HG03108 (cell line): ENCODE data around the gene RDH16.
"Not testable (repeated sequence)": the region's sequence is repeated elsewhere in the genome, so short reads cannot be mapped to it uniquely, and the experiment has no call there.

ENCODE experiments used
- ATAC-seq: cut with Tn5 transposase; IDR thresholded peaks from one replicate; pipeline ENCODE4 v1.9.1; 2021; ENCODE audit warnings: moderate library complexity; ENCODE audit not compliant: unreplicated experiment

RDH16 gene

DNA sequence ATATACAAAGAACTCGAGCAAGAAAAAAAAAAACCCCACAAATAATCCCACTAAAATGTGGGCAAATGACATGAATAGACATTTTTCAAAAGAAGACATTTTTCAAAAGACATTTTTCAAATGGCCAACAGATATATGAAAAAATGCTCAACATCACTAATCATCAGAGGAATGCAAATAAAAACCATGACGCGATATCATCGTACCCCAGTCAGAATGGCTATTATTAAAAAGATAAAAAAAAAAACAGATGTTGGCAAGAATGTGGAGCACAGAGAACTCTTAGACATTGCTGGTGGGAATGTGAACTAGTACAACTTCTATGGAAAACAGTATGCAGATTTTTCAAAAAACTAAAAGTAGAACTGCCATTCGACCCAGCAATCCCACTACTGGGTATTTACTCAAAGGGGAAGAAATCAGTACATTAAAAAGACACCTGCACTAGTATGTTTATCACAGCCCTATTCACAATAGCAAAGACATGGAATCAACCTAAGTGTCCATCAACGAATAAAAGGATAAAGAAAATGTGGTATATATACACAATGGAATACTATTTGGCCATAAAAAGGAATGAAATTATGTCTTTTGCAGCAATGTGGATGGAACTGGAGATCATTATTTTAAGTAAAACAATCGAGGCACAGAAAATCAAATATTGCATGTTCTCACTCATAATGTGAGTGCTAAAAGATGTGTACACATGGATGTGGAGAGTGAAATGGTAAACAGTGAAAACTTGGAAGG is 32.6 kb upstream of the RDH16 start:
- ATAC-seq = no peak

DNA sequence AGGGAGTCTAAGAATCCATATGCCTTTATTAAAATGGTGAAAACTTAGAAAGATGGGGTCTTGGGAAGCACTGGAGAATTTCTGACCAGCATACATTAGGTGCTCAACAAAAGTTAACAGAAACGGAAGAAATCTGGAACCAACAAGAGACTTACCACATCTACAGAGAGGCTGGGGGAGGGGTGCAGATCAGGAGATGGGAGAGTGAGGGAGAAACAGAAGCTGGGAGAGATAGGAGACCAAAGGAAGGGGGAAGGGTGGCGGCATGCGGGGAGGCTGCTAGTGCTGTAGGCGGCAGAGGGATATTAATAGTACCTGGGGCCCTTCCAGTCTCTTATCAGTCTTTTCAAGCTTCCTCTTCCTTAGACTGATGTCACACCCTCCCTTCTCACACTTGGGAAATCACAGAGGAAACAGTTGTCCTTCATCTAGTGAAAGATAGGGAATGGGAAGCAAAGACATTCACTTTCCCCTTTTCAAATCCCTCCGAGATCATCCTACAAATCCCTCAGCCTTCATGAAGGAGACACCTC is 30.9 kb upstream of the RDH16 start:
- no peak for ATAC-seq

DNA sequence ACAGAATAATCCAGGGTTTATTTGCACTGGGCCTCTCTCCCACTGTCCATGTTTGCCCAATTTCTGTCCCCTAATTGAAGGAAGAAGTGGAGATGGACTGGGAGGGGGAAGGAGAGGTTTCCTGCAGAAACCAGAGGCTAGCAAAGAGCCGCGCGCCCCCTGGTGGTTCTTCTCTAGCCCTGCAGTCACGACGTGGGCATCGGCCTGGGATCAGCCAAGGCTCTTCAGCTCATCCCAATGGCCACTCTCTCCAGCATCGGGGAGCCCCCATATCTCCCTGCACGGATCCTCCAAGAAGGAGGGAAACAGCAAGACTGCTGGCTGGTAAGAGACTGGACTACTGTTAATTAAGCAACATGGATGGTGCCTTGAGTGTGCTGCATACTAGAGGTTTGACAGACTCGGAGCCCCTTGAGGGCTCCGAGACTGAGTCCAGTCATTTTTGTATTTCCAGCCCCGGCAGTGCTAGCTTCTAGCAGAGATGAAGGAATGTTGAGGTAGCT is 30.2 kb upstream of the RDH16 start:
- ATAC-seq = no peak

DNA sequence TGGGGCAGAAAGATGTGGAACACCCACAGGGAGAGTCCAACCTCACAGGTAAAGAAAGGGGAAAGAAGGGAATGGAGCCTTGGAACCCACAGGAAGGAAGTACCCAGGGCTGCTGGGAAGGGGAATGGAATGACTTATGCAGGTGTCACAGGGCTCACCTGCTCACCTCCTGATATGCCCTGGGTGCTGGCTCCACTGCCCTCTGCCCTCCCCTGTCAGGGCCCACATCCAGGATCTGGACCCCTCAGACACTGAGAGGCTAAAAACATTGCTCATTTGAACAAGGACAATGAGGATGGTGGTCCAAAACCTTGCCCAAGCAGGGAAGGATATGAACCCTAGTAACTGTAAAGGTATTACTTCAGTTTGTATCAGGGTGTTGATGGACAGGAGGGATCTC is 29.6 kb upstream of the RDH16 start:
- no peak for ATAC-seq

DNA sequence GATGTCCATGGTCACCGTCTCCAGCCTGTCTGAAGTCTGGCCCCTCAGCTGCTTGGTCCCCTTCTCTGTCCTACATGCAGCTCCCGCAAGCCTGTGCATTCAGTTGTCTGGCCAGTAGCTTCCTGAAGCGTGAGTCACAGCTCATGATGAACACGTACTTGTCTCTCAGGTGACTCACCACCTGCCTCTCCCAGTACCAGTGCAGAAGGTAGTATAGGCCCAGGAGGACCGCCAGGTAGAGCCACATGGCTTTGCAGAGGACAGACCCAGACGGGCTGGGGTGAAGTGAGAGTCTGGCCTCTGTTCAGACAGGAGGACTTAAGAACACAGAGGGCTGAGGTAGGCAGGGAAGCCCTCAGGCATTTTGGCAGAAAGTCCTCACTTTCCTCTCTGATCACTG is 28.3 kb upstream of the RDH16 start:
- ATAC-seq = not testable (repeated sequence)

DNA sequence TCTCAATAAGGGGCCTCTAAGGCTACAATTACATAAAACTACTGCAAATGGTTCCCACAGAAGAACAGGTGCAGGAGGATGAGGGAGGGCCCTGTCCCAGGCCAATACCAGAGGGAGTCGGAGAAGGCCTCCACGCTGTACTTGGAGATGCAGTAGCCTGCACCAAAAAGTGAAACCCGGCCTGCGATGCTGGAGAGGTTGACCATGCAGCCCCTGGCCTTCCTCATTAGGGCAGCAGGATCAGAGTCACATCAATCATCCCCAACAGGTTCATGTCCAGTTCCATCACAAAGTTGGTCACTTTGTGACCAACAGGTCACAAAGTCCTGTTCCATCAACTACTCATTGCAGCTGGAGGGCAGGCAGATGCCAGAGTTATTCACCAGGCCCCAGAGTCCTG is 26.0 kb upstream of the RDH16 start:
- no peak for ATAC-seq

DNA sequence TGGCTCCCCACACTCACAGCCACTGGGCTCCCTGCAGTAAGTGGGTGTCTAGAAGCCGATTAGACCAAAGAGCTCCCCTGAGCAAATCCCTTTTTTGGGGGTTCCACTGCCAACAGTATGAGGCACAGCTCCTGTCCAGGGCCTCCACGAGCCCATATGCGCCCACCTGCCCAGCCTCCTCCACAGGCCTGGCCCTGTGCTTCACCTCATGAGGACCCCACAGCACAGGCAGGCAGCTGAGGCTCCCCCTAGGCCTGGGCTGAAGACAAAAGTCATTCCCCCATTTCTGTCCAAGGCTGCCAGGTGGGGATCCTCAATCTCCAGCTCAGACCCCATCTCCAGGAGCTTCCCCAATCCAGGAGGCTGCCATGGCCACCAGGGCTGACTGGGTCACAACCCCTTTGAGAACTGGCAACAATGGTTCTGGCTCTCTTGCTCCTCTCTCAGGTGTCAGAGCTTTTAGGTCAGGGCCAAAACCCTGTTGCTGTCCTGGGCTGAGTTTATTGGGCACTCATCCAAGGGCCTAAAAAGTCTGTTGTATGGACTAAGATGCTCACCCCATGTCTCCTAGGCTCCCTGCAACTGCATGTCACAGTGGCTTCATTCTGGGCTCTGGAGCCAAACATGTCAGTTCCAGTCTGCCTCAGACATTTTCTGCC is 25.3 kb upstream of the RDH16 start:
- not testable (repeated sequence) for ATAC-seq

DNA sequence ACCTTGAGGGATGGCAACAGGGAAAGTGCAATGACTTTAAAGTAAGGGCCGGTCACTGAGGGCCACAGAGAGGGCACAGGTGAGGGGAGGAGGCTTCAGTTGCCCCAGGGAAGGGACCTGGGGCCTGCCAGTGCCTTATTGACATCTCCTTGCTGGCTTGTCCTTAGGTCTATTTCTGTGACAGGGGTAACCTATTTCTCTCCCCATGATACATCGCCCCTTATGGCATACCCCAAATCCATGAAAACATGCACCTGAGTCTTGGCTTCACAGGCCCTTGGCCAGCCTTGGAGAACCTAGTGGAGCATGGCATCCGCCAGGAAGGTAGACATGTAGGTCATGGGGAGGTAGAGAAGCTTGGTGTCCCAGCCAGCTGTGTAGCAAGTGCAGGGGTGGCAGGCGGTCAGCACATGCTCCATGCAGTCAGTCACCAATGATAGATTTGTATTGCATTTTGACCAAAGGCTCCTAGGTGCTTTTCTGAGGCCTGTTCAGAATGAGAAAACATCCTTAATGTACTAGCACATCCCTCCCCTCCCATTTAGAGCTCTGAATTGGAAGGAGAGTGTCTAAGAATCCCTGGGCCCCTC is 23.6 kb upstream of the RDH16 start:
- ATAC-seq = no peak

DNA sequence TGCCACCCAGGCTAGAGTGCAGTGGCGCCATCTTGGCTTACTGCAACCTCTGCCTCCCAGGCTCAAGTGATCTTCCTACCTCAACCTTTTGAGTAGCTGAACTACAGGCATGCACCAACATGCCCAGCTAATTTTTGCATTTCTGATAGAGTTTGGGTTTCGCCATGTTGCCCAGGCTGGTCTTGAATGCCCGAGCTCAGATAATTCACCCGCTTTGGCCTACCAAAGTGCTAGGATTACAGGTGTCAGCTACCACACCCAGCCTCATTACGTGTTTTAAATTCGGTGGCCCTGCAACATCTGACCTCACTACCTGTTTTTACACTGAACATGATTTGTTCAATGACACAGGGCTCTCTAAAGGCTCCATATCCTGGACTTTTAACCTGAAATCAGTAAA is 22.9 kb upstream of the RDH16 start:
- no peak for ATAC-seq

DNA sequence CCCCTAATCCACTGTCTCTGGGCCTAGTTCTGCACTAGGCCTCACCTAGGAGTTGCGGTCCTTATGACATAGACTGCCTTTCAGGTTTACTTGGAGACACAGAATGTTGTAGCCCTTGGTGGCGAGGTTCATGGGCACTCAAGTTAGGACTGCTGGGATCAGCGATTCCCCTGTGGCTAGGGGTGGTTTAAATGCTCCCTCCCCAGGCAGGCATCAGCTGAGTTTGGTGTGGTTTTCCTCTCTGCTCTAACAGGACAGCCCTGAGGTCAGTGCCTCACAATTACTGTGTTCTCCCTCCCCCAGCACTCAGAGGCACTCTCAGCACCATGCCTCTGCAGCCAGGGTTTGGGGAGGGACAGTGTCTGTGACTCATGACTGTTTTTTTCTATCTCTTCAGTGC is 22.2 kb upstream of the RDH16 start:
- ATAC-seq = no peak

DNA sequence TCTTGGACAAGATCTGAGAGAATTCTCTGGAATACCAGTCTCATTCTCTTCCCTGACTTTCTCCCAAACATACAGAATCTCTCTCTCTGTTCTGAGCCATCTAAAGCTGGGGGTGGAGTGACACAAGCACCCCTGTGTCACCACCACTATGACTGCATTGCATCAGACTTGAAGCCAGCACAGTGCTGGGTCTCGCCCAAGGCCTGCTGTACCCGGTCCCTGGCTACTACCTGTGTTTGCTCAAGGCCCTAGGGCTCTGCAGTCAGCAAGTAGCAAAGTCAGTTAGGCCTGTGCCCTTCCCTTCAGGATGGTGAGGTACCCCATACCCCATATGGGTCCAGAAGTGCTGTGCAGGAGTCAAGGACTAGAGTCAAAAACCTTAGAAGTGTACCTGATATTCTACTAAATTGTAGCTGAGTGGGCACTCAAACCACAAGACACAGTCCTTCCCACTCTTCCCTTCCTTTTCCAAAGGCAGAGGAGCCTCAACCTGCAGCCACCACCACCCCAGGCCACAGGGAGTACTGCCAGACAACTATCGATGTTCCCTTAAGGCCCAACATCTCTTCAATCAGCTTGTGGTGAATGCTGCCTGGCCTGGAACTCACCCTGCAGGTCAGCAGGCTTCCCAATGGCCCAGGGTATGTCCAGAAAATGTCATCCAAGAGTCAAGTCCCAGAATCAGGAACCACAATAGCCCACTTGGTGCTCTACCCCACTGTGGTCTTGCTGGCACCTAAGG is 21.2 kb upstream of the RDH16 start:
- no peak for ATAC-seq

DNA sequence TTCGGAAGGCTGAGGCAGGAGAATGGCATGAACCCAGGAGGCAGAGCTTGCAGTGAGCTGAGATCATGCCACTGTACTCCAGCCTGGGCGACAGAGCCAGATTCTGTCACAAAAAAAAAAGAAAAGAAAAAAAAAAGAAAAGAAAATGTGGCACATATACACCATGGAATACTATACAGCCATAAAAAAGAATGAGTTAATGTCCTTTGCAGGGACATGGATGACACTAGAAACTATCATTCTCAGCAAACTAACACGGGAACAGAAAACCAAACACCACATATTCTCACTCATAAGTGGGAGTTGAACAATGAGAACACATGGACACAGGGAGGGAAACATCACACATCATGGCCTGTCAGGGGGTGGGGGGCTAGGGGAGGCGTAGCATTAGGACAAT is 20.0 kb upstream of the RDH16 start:
- not testable (repeated sequence) for ATAC-seq

DNA sequence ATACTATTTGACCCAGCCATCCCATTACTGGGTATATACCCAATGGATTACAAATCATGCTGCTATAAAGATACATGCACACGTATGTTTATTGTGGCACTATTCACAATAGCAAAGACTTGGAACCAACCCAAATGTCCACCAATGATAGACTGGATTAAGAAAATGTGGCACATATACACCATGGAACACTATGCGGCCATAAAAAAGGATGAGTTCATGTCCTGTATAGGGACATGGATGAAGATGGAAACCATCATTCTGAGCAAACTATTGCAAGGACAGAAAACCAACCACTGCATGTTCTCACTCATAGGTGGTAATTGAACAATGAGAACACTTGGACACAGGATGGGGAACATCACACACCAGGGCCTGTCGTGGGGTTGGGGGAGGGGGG is 16.8 kb upstream of the RDH16 start:
- not testable (repeated sequence) for ATAC-seq

DNA sequence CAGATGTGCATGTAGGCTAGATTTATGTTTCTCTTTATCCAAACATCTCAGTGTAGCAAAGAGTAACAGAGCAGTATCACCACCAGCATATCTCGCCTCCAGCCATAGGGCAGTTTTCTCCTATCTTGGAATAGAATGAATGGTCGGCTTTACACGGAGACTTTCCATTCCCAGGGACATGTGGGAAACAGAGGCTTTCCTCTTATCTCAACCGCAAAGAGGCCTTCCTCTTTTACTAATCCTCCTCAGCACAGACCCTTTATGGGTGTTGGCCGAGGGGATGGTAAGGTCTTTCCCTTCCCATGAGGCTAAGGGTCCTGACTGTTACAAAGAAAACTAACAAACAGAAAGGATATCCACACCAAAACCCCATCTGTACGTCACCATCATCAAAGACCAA is 11.5 kb upstream of the RDH16 start:
- ATAC-seq = not testable (repeated sequence)

DNA sequence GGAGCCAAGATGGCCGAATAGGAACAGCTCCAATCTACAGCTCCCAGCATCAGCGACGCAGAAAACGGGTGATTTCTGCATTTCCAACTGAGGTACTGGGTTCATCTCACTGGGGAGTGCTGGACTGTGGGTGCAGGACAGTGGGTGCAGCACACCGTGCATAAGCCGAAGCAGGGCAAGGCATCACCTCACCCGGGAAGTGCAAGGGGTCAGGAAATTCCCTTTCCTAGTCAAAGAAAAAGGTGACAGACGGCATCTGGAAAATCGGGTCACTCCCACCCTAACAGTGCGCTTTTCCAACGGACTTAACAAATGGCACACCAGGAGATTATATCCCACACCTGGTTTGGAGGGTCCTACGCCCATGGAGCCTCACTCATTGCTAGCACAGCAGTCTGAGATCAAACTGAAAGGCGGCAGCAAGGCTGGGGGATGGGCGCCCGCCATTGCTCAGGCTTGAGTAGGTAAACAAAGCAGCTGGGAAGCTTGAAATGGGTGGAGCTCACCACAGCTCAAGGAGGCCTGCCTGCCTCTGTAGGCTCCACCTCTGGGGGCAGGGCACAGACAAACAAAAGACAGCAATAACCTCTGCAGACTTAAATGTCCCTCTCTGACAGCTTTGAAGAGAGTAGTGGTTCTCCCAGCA is 8.7 kb upstream of the RDH16 start:
- not testable (repeated sequence) for ATAC-seq

DNA sequence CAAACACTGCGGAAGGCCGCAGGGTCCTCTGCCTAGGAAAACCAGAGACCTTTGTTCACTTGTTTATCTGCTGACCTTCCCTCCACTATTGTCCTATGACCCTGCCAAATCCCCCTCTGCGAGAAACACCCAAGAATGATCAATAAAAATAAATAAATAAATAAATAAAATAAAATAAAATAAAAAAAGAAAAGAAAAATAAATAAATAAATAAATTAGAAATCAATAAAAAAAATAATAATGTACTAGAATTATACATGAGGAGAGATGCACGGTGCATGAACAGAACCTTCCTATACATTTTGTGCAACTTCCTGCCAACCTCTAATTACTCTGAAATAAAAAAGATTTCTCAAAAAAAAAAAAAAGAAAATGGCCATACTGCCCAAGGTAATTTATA is 7.7 kb upstream of the RDH16 start:
- ATAC-seq = not testable (repeated sequence)

DNA sequence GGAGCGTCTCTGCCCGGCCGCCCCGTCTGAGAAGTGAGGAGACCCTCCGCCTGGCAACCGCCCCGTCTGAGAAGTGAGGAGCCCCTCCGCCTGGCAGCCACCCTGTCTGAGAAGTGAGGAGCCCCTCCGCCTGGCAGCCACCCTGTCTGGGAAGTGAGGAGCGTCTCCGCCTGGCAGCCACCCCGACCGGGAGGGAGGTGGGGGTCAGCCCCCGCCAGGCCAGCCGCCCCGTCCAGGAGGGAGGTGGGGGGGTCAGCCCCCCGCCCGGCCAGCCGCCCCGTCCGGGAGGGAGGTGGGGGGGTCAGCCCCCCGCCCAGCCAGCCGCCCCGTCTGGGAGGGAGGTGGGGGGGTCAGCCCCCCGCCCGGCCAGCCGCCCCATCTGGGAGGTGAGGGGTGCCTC is 6.1 kb upstream of the RDH16 start:
- ATAC-seq = not testable (repeated sequence)

DNA sequence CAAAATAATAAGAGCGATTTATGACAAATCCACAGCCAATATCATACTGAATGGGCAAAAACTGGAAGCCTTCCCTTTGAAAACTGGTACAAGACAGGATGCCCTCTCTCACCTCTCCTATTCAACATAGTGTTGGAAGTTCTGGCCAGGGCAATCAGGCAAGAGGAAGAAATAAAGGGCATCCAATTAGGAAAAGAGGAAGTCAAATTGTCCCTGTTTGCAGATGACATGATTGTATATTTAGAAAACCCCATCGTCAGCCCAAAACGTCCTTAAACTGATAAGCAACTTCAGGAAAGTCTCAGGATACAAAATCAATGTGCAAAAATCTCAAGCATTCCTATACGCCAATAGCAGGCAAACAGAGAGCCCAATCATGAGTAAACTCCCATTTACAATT is 4.8 kb upstream of the RDH16 start:
- ATAC-seq = not testable (repeated sequence)

DNA sequence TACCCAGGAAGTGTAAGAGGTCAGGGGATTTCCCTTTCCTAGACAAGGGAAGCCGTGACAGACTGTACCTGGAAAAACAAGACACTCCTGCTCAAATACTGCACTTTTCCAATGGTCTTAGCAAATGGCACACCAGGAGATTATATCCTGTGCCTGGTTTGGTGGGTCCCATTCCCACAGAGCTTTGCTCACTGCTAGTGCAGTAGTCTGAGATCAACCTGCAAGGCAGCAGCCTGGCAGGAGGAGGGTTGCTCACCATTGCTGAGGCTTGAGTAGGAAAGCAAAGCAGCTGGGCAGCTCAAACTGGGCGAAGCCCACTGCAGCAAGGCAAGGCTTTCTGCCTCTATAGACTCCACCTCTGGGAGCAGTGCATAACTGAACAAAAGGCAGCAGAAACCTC is 1.0 kb upstream of the RDH16 start:
- ATAC-seq = no peak

DNA sequence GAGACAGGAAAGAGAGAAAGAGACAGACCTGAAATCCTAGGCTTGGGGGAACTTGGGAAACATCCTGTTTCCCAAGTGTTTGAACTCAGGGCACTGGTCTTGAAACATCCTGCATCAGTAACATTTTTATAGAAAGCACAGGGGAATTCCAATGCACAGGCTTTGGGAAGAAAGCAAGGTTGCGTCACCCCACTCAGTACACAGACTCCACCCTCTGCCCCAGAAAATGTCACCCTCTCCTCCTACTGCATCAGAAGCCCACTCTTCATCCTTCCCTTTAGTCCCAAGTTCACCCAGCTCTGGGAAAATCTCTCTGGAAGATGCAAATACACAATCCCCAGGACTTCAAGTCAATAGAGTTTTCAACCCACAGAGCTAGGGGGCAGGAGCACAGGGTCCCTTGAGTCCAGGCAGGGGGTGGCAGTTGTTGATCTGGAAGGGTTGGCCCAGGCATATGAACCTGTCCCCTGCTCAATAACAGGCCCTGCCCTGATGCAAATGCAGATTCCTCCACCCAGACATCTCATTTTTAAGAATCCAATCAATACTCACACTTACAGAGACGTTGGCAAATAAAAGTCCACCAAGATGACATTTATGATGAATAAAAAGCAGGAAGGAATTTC is 1.7 kb downstream of the RDH16 start:
- ATAC-seq = no peak
